Nucleus accumbens (tissue), 56 donors: ENCODE data around the gene BCAT1.
A peak's percentile ranks its signal among the peaks of the same experiment; 100 is the strongest.

Source experiments
- DNase-seq, 56 donors: peaks; one replicate each; lab custom pipeline; 2025; lab: John Stamatoyannopoulos, UW

Gene BCAT1

DNA sequence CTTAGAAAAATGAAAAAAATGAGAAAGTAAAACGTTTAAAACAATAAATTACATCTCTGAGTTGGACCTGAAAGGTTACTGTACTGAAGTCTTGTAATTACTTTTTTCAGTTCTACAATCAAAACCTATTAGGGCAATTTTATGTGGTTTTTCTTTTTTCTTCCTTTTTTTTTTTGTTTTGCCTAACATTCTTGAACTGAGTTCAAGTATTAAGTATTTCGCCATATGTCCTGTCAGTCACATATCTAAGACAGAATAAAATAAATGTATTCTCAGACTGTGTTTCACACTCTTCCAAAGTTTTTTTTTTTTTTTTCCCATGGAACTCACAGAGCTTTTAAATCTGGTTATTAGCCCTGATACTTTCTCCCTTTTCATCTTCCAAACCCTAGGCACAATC lies 172.0 kb downstream of the BCAT1 start:
- DNase-seq, result no peak

DNA sequence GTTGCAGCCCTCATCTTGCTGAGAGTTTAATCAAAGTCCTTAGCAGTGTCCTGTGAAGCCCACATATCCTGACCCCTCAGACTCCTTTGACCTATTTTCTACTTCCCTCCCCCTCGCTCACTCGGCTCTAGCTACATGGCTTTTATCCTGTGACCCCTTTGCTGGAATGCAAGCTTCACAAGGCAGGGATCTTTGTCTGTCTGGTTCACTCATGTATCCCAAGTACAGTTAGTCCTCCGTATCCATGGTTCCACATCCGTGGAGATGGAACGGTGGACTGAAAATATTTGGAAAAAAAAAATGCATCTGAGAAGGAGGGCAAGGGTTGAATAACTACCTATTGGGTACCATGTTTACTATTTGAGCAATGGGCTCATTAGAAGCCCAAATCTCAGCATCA lies 173.8 kb downstream of the BCAT1 start:
- DNase-seq, result no peak

DNA sequence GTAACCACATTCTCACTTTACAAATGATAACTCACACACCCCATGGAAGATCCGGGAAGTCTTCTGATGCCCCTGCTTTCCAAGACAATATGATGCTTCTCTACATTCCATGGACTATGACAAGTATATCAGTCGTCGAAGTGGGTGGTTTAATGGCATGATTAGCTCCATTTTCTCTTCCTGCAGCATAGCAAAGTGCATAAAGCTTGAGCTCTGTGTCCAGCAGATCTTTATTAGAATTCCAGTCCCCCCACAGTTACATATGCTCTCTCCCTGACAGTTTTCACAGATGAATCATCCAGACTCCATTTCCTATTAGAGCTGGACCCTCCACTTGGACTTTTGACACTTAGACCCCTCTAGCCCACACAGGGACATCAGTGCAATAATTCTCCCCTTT lies 174.9 kb downstream of the BCAT1 start:
- no peak for DNase-seq

DNA sequence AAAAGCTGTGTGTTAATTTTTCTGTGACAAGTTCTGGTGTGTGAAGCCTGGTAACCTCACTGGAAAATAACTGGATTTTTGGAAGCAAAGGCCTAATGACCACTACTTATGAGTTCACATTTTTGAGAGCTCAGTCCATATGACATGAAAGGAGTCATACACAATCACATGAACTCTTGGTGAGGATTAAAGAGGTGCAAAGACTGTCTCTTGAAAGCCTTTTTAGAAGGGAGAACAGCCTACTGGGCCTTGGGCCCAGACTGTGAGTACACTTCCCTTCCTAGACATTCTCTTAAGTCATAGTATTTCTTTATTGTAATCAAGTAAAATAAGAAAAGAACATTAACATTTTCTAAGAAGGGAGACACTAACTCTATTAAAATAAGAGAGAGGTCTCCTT lies 176.1 kb downstream of the BCAT1 start:
- DNase-seq, result no peak

DNA sequence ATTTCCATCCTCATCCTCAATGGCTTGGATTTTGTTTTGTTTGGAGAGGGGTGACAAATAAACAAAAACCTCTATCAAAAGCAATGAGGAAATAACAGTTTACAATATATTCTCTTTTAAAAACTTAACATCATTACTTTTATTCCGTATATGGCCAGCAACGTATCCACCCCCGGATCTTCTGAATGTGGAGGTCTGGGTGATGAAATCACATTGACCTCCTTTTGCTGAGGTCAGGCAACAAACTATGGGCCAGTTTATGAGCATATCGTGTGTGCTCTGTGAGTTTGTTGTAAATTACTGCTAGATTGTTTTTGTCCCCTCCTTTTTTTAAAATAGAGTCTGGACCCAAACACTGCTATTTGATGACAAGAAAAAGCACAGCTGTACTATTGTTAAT lies 178.1 kb downstream of the BCAT1 start:
- DNase-seq, result no peak

DNA sequence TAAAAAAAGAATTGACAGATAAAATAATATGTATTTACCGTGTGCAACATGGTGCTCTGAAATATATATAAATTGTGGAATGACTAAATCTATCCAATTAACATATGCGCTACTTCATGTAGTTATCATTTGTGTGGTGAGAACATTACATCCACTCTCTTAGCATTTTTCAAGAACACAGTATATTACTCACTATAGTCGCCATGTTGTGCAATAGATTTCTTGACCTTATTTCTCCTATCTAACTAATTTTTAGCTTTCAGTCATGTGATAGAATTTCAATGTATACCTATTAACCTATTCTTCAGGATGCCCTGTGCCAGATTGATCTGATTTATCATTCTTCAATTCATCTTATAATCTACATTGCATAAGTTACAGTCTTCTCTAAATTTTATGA lies 178.6 kb downstream of the BCAT1 start:
- no peak for DNase-seq

DNA sequence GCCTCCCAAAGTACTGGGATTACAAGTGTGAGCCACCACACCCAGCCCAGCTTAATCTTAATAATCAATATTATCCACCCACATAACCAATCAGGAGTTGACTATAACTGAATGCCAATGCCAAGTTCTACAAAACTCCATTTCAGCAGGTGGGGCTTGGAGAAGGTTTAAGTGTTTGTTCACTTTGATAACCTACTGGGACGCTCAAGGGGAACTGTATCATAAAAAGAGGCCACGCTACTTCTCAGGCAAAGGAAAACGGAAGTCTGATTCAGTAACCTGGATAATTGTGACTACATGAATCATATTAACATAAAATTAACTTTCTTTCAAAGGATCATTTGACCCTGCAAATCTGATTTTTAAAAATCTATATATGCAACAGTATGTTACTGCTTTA lies 179.2 kb downstream of the BCAT1 start:
- DNase-seq, result no peak

DNA sequence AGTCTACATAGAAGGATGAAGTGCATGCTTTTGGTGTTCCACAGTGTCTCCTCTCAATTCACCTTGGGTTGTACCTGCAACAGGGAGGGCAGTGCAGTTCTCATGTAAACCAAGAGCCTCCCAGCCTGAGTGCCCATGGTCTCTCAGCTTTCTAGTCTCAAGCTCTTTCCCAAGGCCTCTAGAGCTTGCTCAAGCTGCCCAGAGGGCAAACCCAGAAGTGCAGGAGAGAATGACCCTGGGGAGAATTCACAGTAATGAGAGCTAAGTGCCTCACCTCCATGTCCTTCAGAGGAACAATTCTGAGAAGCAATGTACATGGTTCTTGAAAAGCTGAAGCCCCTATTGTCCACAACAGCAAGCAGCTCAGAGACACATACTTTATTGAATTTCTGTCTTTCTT lies 180.5 kb downstream of the BCAT1 start:
- no peak for DNase-seq

DNA sequence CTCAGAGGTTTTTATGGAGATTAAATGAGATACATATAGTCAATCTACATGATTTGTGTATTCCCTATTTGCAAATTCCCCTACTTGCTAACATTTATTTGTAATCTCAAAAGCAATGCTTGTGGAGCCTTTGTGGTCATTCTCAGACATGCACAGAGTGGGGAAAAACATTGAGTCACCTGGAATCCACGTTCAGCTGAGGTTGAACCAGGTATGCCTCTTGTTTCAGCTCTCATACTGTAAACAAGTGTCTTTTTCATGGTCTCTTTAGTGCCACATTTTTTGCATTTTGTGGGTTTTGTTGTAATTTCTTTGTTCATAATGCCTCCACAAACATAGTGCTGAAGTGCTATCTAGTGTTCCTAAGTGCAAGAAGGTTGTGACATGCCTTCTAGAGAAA lies 181.9 kb downstream of the BCAT1 start:
- no peak for DNase-seq

DNA sequence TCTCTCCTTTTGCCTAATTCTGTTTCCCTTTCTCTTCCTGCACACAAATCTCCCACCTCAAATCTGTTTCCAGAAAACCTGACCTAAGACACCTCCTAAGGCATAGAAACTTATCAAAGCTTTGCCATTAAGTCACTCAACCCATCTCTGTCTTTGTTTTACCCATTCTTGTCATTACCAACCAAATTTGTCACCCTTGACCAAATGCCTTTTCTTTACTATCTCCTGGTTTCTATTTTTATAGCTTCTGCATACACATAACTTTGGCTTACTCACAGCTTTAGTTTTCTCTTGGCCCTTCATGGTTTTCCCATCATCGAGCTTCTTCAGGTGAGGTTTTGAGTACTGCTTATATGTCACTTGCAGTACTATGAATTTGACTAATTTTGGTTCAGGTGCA lies 184.2 kb downstream of the BCAT1 start:
- no peak for DNase-seq

DNA sequence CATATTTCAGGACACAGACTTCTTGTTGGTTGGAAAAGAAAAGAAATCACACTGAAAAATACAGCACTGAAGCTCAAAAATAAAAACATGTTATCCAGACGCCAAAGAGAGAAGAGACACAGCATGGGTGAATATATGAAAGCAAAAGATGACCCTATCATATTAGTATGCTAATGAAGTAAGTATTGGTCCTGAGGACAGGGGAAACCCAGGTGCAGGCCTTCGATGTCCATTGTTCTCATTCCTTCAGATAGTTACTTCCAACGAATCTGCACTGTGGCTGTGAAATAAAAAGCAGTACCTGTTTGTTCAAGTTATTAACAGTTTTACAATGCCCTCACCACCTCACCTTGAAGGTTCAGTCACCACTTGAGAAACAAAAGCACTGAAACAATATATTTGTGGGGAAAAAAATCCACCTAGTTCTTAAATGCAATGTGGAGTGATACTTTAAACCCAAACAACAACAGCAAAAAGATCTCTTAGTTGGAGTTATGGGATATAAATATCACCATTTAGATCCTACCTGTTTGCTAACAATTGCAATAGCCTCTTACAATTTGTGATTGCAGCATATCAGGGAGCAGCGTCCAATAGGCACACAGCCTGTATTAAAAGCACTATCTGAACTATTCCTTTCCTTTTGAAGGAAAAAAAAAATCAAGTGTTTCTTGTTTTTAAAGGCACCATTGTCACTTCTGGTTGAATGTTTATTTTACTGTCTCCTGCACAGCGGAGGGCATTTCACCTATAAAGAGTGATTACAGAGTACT lies 188.1 kb downstream of the BCAT1 start:
- no peak for DNase-seq

DNA sequence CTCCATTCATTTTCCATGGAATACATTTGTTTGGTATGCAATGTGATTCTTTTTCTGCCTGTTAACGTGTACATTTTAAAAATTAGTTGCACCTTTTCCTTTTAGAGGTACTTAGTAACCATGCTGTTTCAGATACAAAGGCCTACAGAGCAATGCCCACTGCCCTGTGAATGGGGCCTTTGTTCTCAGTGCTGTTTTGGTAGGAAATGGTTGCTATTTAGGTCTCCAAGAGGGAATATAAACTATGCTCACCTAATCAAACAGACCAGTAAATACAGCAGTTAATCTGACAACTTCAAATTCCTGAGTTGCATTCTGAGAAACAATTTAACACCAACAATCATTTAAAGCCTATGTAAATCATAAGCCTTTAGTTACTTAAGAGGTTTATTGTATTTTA lies 188.7 kb downstream of the BCAT1 start:
- DNase-seq, result peak in 2 of 56 donors; percentile 1 to 8
